Gastroesophageal sphincter (tissue), 3 donors: Measurements from ENCODE around the gene GALNT5.

Experiments used
- CTCF ChIP-seq, 4 experiments: fragments of 200-600 bp in 2 of 4; fragments of 450-650 bp in 2 of 4; sonication (generic) in 1 of 4; IDR thresholded peaks; one replicate each; pipeline ENCODE4 v1.5.1; 2017 to 2019; ENCODE audit warnings: antibody characterized with exemption in 4 of 4, mild to moderate bottlenecking in 2 of 4, moderate library complexity in 2 of 4
- POLR2AphosphoS5 ChIP-seq: sonication (generic); formaldehyde crosslinking; IDR thresholded peaks from one replicate; pipeline ENCODE4 v1.6.1; 2017; ENCODE audit warnings: antibody characterized with exemption

GRCh38 chr2:157267476-157267875 lies 10.0 kb downstream of the GALNT5 start:
- TF ChIP-seq POLR2AphosphoS5, result no peak
- no peak for TF ChIP-seq CTCF (IDR thresholded peaks at IDR 0.05)
